GM08714 (cell line): Measurements from ENCODE around the gene ATG13.

Experiments
- H3K4me3 ChIP-seq: fragments of 200-500 bp; sonication (Bioruptor generic); 2 replicates; pipeline ENCODE4 v1.5.1; 2014; ENCODE audit warnings: mild to moderate bottlenecking, low read length, inconsistent platforms
- ZNF274 ChIP-seq: IDR thresholded peaks from 2 replicates; pipeline ENCODE4 v1.6.1; 2012; ENCODE audit warnings: mild to moderate bottlenecking, low read depth, low read length

ATG13 gene

DNA sequence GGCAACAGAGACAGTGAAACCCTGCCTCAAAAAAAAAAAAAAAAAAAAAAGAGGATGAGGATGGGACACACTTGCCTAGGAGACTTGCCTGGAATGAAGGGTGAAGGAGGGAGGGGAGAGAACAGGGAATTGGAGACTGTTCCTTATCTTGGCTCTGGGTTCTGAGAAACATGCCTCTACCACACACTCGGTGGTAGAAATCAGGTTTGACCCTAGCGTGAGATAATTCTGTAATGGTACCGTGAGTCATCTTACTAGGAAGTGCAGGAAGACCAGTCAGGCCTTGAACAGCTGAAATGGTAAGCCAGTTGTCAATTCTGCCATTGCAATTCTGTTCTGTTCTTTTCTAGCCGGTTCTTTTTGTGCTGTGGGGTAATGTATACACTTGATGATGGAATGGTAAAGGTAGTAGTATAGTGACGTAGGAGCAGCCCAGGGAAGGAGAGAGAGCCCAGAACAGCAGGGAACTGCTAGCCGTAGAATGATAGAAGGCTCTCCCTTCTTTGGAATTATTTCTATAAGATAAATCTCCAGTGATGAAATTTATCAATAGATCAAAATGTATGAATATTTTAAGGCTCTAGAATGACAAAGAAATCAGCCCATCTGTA lies 19.6 kb upstream of the ATG13 start:
- no peak for TF ChIP-seq ZNF274
- H3K4me3 ChIP-seq: no peak overlapping the region

DNA sequence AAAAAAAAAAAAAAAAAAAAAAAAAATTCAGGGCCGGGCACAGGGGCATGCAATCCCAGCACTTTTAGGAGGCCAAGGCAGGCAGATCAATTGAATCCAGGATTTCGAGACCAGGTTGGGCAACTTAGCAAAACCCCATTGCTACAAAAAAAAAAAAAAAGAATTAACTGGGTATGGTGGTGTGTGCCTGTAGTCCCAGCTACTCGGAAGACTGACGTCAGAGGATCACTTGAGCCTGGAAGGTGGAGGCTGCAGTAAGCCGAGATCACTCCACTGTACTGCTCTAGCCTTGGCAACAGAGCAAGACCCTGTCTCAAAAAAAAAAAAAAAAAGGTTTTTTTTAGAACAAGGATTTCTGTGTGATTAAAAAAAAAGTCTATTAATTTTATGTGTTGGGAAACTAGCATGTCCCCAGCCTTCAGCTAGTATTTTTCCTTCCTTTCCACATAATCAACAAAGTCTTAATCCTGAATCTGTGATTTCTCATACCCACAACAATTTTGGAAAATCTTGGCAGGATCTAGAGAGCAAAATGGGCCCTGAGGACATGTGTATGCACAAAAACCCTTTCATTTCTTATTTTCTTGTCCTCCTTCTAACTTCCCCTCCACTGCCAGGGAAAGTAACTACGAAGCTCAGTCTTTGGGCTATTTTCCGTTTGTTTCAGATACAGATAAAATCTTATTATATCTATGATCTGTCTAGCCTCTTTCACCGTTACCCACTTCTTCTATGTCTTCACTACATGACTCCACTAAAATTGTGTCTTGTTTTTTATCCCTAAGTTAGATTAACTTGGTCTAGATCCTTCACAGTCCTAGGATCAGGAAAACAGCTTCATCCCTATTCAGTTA lies 17.8 kb upstream of the ATG13 start:
- no peak overlapping the region for H3K4me3 ChIP-seq
- TF ChIP-seq ZNF274: no peak

- H3K4me3 ChIP-seq: no peak overlapping the region
- TF ChIP-seq ZNF274: no peak
These were observed 17.0 kb upstream of the ATG13 start for GRCh38 chr11:46600194-46600960.

DNA sequence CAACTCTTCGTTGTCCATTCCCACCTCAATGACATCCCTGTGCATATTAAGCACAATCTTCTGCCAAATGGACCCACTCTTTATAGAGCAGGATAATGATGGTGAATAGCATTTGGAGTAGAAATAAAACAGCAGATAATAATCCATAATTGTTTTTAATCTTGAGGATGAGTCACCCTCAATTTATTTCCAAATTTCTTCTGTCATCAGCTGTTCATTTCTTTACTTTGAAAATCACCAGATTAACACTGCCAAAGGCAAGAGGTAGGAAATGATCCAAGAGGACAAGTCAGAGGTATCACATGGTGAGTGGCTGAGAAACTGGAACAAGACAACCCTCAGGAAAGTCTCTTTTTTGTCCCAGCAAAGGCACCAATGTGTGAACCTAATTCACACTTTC lies 16.2 kb upstream of the ATG13 start:
- no peak for TF ChIP-seq ZNF274
- H3K4me3 ChIP-seq: no peak overlapping the region

GRCh38 chr11:46603704-46604308 lies 13.5 kb upstream of the ATG13 start:
- H3K4me3 ChIP-seq: no peak overlapping the region
- no peak for TF ChIP-seq ZNF274

DNA sequence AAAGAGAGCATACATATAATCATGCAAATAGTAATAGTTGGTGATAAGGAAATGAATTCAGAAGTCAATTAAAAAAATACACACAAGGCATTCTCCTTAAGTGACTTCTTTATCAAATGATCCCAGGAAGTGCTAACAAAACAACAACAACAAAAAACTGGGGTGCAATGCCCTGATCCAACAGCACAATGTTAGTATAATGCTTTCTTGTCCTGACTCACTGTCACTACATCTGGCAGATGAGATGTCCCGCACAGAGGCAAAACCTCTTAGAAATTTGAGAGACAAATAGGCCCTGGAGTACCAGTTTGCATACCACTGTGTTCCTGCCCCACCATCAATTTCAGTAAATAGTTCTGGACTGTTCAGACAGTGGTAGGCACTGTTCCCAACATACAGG lies 12.6 kb upstream of the ATG13 start:
- no peak overlapping the region for H3K4me3 ChIP-seq
- TF ChIP-seq ZNF274: no peak

- no peak overlapping the region for H3K4me3 ChIP-seq
- TF ChIP-seq ZNF274: no peak
These were observed 9.8 kb upstream of the ATG13 start for GRCh38 chr11:46607516-46607915.

- no peak overlapping the region for H3K4me3 ChIP-seq
These were observed 8.0 kb upstream of the ATG13 start for GRCh38 chr11:46609386-46609785.

GRCh38 chr11:46611526-46612304 lies 5.6 kb upstream of the ATG13 start:
- H3K4me3 ChIP-seq: no peak overlapping the region
- no peak for TF ChIP-seq ZNF274

More at GRCh38 chr11:46609386-46609785, 8.0 kb upstream of the ATG13 start:
- no peak for TF ChIP-seq ZNF274

GRCh38 chr11:46612326-46612725 lies 5.0 kb upstream of the ATG13 start:
- H3K4me3 ChIP-seq: no peak overlapping the region
- TF ChIP-seq ZNF274: no peak

GRCh38 chr11:46615756-46616155 lies 1.6 kb upstream of the ATG13 start:
- no peak overlapping the region for H3K4me3 ChIP-seq
- no peak for TF ChIP-seq ZNF274

GRCh38 chr11:46616551-46617133 lies 711 bp upstream of the ATG13 start:
- peak overlapping the region; percentile 84 for H3K4me3 ChIP-seq

DNA sequence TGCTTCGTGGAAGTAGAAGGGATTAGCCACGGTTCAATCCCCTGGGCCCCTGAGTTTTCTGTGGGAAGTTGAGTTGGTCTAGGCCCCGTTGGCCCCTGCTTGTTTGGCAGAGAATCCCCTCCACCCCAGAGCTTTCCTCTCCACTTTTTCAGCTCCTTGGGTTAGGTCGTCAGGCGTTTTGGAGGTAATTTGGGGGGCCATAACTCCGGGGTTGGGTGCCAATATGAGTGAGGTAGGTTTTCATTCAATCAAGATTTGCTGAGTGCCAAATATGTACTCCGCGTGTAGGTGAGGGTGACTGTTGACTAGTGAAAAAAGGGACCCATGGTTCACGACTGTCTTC lies 590 bp downstream of the ATG13 start:
- H3K4me3 ChIP-seq: peak overlapping the region; percentile 84
- TF ChIP-seq ZNF274: no peak

More at GRCh38 chr11:46616551-46617133, 711 bp upstream of the ATG13 start:
- TF ChIP-seq ZNF274: no peak
